Measurements from ENCODE around the gene CCDC183.
"Not testable (repeated sequence)": the region's sequence is repeated elsewhere in the genome, so short reads cannot be mapped to it uniquely, and the experiment has no call there.

Gene CCDC183

GRCh38 chr9:136762221-136762691 lies 33.9 kb upstream of the CCDC183 start:
- no peaks in the 10 kb centered on the region for H3K27me3 ChIP-seq (replicated peaks; ENCODE audit: control insufficient read depth, insufficient read depth, low read length)
- H3K4me3 ChIP-seq (replicated peaks; ENCODE audit: low read depth, low read length): no peak overlapping the region
- no peaks in the 10 kb centered on the region for H3K36me3 ChIP-seq (ENCODE audit: control insufficient read depth, insufficient read depth, low read length)
- DNase-seq (ENCODE audit: extremely low read depth, insufficient read length): no peak
- no peak for TF ChIP-seq CTCF (IDR thresholded peaks at IDR 0.05; ENCODE audit: insufficient read depth, low read length, poor library complexity, severe bottlenecking)

GRCh38 chr9:136762915-136763648 lies 33.1 kb upstream of the CCDC183 start:
- no peak overlapping the region for H3K4me3 ChIP-seq (replicated peaks; ENCODE audit: low read depth, low read length)
- TF ChIP-seq CTCF (IDR thresholded peaks at IDR 0.05; ENCODE audit: insufficient read depth, low read length, poor library complexity, severe bottlenecking): no peak
- H3K27me3 ChIP-seq (replicated peaks; ENCODE audit: control insufficient read depth, insufficient read depth, low read length): no peaks in the 10 kb centered on the region; the same call in 1 of the 2 replicates
- no peaks in the 10 kb centered on the region for H3K36me3 ChIP-seq (ENCODE audit: control insufficient read depth, insufficient read depth, low read length)
- no peak for DNase-seq (ENCODE audit: extremely low read depth, insufficient read length)

- Histone ChIP-seq H3K27me3 (replicated peaks; ENCODE audit: control insufficient read depth, insufficient read depth, low read length) (no peaks in the 10 kb centered on the region; the same call in 1 of the 2 replicates), H3K36me3 (ENCODE audit: control insufficient read depth, insufficient read depth, low read length) (no peaks in the 10 kb centered on the region), H3K4me3 (replicated peaks; ENCODE audit: low read depth, low read length) (no peak overlapping the region)
- no peak for TF ChIP-seq CTCF (IDR thresholded peaks at IDR 0.05; ENCODE audit: insufficient read depth, low read length, poor library complexity, severe bottlenecking)
- DNase-seq (ENCODE audit: extremely low read depth, insufficient read length): no peak
Observed at GRCh38 chr9:136763649-136764035, 32.5 kb upstream of the CCDC183 start.

GRCh38 chr9:136764301-136764891 lies 31.7 kb upstream of the CCDC183 start, which contains the start of gene LCN15:
Gene LCN15, minus strand, starts transcription at chr9:136764518. Its CDS starts 30 bp downstream, at chr9:136764488.
- DNase-seq (ENCODE audit: extremely low read depth, insufficient read length): no peak
- no peak for TF ChIP-seq CTCF (IDR thresholded peaks at IDR 0.05; ENCODE audit: insufficient read depth, low read length, poor library complexity, severe bottlenecking)

GRCh38 chr9:136765041-136765440 lies 31.1 kb upstream of the CCDC183 start:
- Histone ChIP-seq H3K36me3 (ENCODE audit: control insufficient read depth, insufficient read depth, low read length) (no peaks in the 10 kb centered on the region), H3K4me3 (replicated peaks; ENCODE audit: low read depth, low read length) (no peak overlapping the region), H3K27me3 (replicated peaks; ENCODE audit: control insufficient read depth, insufficient read depth, low read length) (no peaks in the 10 kb centered on the region; the same call in 1 of the 2 replicates)
- no peak for TF ChIP-seq CTCF (IDR thresholded peaks at IDR 0.05; ENCODE audit: insufficient read depth, low read length, poor library complexity, severe bottlenecking)
- DNase-seq (ENCODE audit: extremely low read depth, insufficient read length): no peak

More at GRCh38 chr9:136764301-136764891, 31.7 kb upstream of the CCDC183 start, which contains the start of gene LCN15:
- no peaks in the 10 kb centered on the region for H3K36me3 ChIP-seq (ENCODE audit: control insufficient read depth, insufficient read depth, low read length)
- H3K4me3 ChIP-seq (replicated peaks; ENCODE audit: low read depth, low read length): no peak within 1 kb of the TSS
- H3K27me3 ChIP-seq (replicated peaks; ENCODE audit: control insufficient read depth, insufficient read depth, low read length): no peaks in the 10 kb centered on the region; the same call in 1 of the 2 replicates

- peak overlapping the region; percentile 43 for H3K4me3 ChIP-seq (replicated peaks; ENCODE audit: low read depth, low read length)
- not testable (repeated sequence) for DNase-seq (ENCODE audit: extremely low read depth, insufficient read length)
Observed at GRCh38 chr9:136765745-136766409, 30.3 kb upstream of the CCDC183 start.

More at GRCh38 chr9:136765745-136766409, 30.3 kb upstream of the CCDC183 start:
- H3K27me3 ChIP-seq (replicated peaks; ENCODE audit: control insufficient read depth, insufficient read depth, low read length); H3K36me3 ChIP-seq (ENCODE audit: control insufficient read depth, insufficient read depth, low read length): not testable (repeated sequence)

Measured in GM06990 (cell line).